Measurements from ENCODE around the gene MAP7D3. TPM values are rescaled to one million over a fixed set of nuclear protein-coding genes. Genes with fewer than 3 reads are reported as not detected.
"Not testable (repeated sequence)": the region's sequence is repeated elsewhere in the genome, so short reads cannot be mapped to it uniquely, and the experiment has no call there.

MAP7D3 gene
- total and polyA plus RNA-seq, 3 donors from 2014 or later, result 14.7 to 44.0 (median 38.2) TPM

DNA sequence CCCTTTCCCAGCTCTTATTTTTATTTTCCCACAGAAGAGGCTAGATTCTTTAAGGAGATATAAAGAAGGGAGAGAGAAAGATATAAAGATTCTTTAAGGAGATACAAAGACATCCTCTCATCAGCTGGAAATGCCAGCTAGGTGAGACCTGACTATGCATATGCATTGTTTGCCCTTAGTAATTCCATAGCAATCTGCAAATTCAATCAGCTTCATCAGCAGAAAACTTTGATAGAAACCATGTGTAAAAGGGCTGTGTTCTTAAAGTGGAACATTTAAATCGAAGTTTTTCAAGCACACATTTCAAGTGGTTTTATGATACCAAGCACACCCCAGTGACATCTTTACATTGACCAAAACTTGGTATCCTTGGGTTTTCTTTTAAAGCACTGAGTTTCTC is 79.8 kb downstream of the MAP7D3 start:
- intact Hi-C loops (cut with DNase I; ENCODE audit: low total_unique reads), result no loop called here
- Histone ChIP-seq H3K9me3 (no peaks in the 10 kb centered on the region), H3K4me1 (no peaks in the 10 kb centered on the region), H3K27ac (no peak overlapping the region), H3K36me3 (ENCODE audit: low read depth, missing control alignments) (no peaks in the 10 kb centered on the region), H3K27me3 (no peaks in the 10 kb centered on the region), H3K4me3 (no peak overlapping the region)
- DNase-seq, result no peak
- TF ChIP-seq POLR2A (IDR thresholded peaks at IDR 0.05), result no peak
- TF ChIP-seq, protein P1, sequence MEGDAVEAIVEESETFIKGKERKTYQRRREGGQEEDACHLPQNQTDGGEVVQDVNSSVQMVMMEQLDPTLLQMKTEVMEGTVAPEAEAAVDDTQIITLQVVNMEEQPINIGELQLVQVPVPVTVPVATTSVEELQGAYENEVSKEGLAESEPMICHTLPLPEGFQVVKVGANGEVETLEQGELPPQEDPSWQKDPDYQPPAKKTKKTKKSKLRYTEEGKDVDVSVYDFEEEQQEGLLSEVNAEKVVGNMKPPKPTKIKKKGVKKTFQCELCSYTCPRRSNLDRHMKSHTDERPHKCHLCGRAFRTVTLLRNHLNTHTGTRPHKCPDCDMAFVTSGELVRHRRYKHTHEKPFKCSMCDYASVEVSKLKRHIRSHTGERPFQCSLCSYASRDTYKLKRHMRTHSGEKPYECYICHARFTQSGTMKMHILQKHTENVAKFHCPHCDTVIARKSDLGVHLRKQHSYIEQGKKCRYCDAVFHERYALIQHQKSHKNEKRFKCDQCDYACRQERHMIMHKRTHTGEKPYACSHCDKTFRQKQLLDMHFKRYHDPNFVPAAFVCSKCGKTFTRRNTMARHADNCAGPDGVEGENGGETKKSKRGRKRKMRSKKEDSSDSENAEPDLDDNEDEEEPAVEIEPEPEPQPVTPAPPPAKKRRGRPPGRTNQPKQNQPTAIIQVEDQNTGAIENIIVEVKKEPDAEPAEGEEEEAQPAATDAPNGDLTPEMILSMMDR (IDR thresholded peaks at IDR 0.05), result no peak
- 75 to 86% methylated on average over 1 of the region's 1 CpG for WGBS, 2 donors

DNA sequence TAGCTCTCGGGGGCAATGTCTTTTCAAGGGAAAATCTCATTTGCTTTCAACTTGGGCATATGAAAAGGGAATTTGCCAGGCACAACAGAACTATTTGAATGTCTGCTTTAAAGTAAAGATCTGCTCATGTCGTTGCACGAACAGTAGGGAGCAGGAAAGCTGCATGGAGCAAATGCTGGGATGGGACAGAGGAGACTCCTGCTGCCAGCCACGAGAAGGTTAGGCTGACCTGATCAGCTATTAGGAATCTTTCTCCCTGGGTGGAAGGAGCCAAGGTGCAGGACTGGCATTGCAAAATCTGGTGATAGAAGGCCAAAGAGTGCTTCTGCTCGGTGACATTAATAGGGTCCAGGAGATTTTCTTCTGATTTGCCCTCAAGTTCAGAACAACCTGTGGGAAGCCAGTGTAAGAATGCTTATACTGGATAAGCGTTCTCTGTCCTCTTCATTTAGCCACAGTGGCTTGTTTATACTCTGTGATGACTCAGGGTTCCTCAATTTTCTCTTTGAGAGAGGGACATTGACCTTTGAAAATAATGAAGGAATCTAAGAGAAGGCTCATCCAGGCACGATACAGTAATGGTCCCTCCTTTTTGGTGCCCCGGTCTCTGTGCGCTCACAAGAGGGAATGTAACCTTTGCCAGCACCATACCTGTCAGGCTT is 80.9 kb downstream of the MAP7D3 start:
- H3K27me3 ChIP-seq, result no peaks in the 10 kb centered on the region
- H3K27ac ChIP-seq, result no peak overlapping the region
- H3K9me3 ChIP-seq, result no peaks in the 10 kb centered on the region
- 67 to 68% methylated on average over 9 of the region's 9 CpGs for WGBS, 2 donors
- DNase-seq, result no peak
- no peak overlapping the region for H3K4me3 ChIP-seq
- no peaks in the 10 kb centered on the region for H3K4me1 ChIP-seq
- intact Hi-C loops (cut with DNase I; ENCODE audit: low total_unique reads), result no loop called here
- no peak for TF ChIP-seq POLR2A (IDR thresholded peaks at IDR 0.05)
- TF ChIP-seq, protein P1 (IDR thresholded peaks at IDR 0.05), result peak in 1 of 3 experiments; percentile 10
- H3K36me3 ChIP-seq (ENCODE audit: low read depth, missing control alignments), result no peaks in the 10 kb centered on the region

DNA sequence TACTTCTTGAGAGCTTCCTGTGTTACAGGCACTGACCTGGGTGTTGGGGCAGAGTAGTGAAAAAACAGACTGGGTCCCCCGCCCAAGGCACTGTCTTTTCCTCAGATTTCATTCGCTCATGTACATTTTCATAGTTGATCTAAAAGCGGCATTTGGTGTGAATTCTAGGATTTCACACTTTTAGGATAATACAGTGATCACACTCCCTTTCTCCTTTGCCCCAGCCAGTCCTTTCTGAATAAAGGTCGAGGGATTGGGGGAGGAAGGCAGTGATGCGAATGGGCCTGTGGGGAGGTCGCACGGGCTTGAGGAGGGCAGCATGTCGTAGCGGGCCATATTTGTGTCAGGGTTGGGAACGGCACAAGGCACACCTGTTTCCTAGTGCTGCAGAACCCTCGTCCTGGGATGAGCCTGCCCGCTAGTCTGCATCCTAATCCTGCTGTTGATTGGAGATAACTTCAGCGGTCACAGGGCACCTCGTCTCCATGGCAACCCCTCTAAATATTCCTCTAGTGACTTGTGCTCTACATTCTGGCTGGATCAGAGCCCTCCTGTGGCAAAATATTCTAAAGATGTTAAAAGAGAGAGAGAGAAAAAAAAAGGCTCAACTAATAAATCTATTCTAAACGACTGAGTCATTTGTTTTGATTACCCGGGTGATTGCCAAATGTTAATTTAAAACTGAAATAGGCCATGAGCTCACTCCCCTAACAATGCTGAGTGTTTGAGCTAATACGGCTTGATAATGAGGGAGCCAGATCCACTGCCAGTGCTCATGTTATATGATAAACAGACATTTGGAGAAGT is 82.1 kb downstream of the MAP7D3 start:
- intact Hi-C loops (cut with DNase I; ENCODE audit: low total_unique reads), result no loop called here
- H3K9me3 ChIP-seq, result no peaks in the 10 kb centered on the region
- H3K36me3 ChIP-seq (ENCODE audit: low read depth, missing control alignments), result no peaks in the 10 kb centered on the region
- 64 to 65% methylated on average over 16 to 17 of the region's 17 CpGs for WGBS, 2 donors
- H3K4me1 ChIP-seq, result no peaks in the 10 kb centered on the region
- H3K27ac ChIP-seq, result no peak overlapping the region
- TF ChIP-seq POLR2A (IDR thresholded peaks at IDR 0.05), result no peak
- TF ChIP-seq, protein P1 (IDR thresholded peaks at IDR 0.05), result no peak
- H3K27me3 ChIP-seq, result no peaks in the 10 kb centered on the region
- no peak for DNase-seq
- H3K4me3 ChIP-seq, result no peak overlapping the region

DNA sequence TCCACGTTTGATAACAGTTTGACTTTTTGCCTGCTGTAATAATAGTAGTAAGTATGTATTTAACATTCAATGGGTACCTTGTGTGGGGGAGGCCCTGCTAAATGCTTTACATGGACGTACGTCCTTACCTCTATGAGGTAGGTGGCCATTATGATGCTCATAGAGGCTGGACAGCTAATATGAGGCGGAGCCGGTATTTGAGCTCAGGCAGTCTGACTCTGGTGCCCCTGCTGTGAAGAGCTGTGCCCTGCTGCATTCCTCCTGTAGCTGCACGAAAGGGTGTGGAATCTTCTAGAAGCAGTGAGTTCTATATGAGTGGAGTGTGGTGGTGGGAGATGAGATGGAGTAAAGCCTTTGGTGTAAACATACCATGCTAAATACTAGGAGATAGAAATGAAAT is 83.2 kb downstream of the MAP7D3 start:
- DNase-seq; H3K4me3 ChIP-seq; H3K27ac ChIP-seq; intact Hi-C loops (cut with DNase I; ENCODE audit: low total_unique reads); H3K36me3 ChIP-seq (ENCODE audit: low read depth, missing control alignments); H3K9me3 ChIP-seq; H3K27me3 ChIP-seq; H3K4me1 ChIP-seq: not testable (repeated sequence)
- 79 to 89% methylated on average over 2 to 6 of the region's 6 CpGs for WGBS, 2 donors

DNA sequence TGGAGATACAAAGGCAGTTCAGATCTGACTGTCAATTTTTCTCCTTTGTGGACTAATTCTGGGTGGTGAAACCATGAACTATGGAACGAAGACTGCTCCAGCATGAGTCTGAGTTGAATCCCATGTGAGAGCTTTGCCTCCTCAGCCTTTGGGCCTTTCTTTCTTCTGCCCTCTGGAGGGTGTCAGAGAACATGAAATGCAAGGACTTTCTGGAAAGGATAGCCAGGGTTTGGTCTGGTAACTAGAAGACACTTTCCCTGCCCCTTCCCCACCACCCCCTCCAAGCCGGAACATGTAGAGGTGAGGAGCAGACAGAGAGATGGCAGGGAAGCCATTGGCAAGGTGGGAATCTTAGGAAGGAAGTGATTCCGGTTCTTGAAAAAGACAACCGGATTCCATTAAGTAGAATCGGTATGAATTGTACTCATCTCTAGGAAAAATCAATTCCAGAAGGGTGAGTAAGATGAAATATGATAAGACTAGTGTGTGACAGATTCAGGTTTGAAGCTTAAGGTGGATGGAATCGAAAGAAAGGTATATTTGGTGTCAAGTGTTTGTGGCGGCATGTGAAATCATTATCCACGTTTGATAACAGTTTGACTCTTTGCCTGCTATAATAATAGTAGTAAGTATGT is 84.9 kb downstream of the MAP7D3 start:
- 80 to 86% methylated on average over 8 of the region's 8 CpGs for WGBS, 2 donors
- intact Hi-C loops (cut with DNase I; ENCODE audit: low total_unique reads), result no loop called here
- H3K36me3 ChIP-seq (ENCODE audit: low read depth, missing control alignments), result no peaks in the 10 kb centered on the region

More for the DNA sequence above, 84.9 kb downstream of the MAP7D3 start:
- no peak for DNase-seq
- Histone ChIP-seq H3K27me3 (no peaks in the 10 kb centered on the region), H3K9me3 (no peaks in the 10 kb centered on the region), H3K27ac (no peak overlapping the region), H3K4me1 (no peaks in the 10 kb centered on the region), H3K4me3 (no peak overlapping the region)
- TF ChIP-seq POLR2A (IDR thresholded peaks at IDR 0.05), result no peak
- TF ChIP-seq, protein P1 (IDR thresholded peaks at IDR 0.05), result peak in 1 of 3 experiments; percentile 10
